ENCODE data around the gene CHPF.

Gene CHPF

GRCh38 chr2:219511547-219512325 lies 31.9 kb downstream of the CHPF start:
- DNase-seq: no peak

- DNase-seq: no peak
These were observed 33.0 kb downstream of the CHPF start for GRCh38 chr2:219510512-219511135.

- peak; percentile 42 for DNase-seq
These were observed 33.7 kb downstream of the CHPF start for GRCh38 chr2:219509780-219510511.

GRCh38 chr2:219508971-219509779 lies 34.4 kb downstream of the CHPF start:
- no peak for DNase-seq

- DNase-seq: no peak
These were observed 35.2 kb downstream of the CHPF start for GRCh38 chr2:219508444-219508734.

- no peak for DNase-seq
These were observed 35.8 kb downstream of the CHPF start for GRCh38 chr2:219507581-219508443.

GRCh38 chr2:219506802-219507526 lies 36.6 kb downstream of the CHPF start:
- no peak for DNase-seq

GRCh38 chr2:219506153-219506801 lies 37.3 kb downstream of the CHPF start:
- no peak for DNase-seq

GRCh38 chr2:219505585-219505984 lies 38.0 kb downstream of the CHPF start:
- DNase-seq: no peak

- no peak for DNase-seq
These were observed 41.0 kb downstream of the CHPF start for GRCh38 chr2:219502618-219503017.

GRCh38 chr2:219501849-219502248 lies 41.8 kb downstream of the CHPF start:
- DNase-seq: no peak

- DNase-seq: peak; percentile 57
These were observed 43.5 kb downstream of the CHPF start for GRCh38 chr2:219500135-219500534.

GRCh38 chr2:219499555-219499954 lies 44.1 kb downstream of the CHPF start:
- DNase-seq: no peak

- DNase-seq: no peak
These were observed 44.6 kb downstream of the CHPF start for GRCh38 chr2:219499058-219499307.

GRCh38 chr2:219498280-219499057 lies 45.1 kb downstream of the CHPF start, which contains the start of gene GMPPA:
Gene GMPPA, plus strand, starts transcription at chr2:219498891. Its CDS starts 1,085 bp downstream, at chr2:219499976.
- peak; percentile 98 for DNase-seq

- DNase-seq: peak; percentile 61
These were observed 45.9 kb downstream of the CHPF start for GRCh38 chr2:219497495-219498279.

GRCh38 chr2:219496825-219497494 lies 46.6 kb downstream of the CHPF start:
- no peak for DNase-seq

- no peak for DNase-seq
These were observed 47.3 kb downstream of the CHPF start for GRCh38 chr2:219496247-219496824.

All from fibroblast of skin of abdomen (primary cell).